HCT116 (cell line): ENCODE data around the gene NXPE2. TPM values are rescaled to one million over a fixed set of nuclear protein-coding genes. Genes with fewer than 3 reads are reported as not detected.

ENCODE experiments used
- ATAC-seq: fragments of 200-7000 bp; cut with Tn5 transposase; 2 replicates; pipeline ENCODE4 v1.9.1; 2020; ENCODE audit warnings: mild to moderate bottlenecking, moderate library complexity
- BruUV-seq: library from RNA; stranded (reverse); fragments of 400-500 nt; replicated peaks from 2 replicates; lab custom pipeline; 2021; lab: Mats Ljungman, UMichigan
- CTCF ChIA-PET: fragments of 300-600 bp; sonication (Branson Sonifier 250); formaldehyde crosslinking; loops from one replicate; lab custom pipeline; 2021; ENCODE audit warnings: antibody characterized with exemption; lab: Charles Lee
- POLR2A ChIA-PET: fragments of 300-600, 350-600 bp; sonication (Branson Sonifier 250); formaldehyde crosslinking; loops from one replicate; lab custom pipeline; 2021; ENCODE audit warnings: antibody characterized with exemption; lab: Charles Lee
- RAD21 ChIA-PET, 2 experiments: fragments of 300-600 bp; sonication (Branson Sonifier 250); formaldehyde crosslinking; loops; one replicate each; lab custom pipeline; 2023; ENCODE audit warnings: low total read pairs in 2 of 2; ENCODE audit not compliant: uncharacterized antibody in 2 of 2, unreplicated experiment in 2 of 2, low non-redundant PET in 1 of 2; lab: Charles Lee
- DNase-seq: peaks from one replicate; pipeline ENCODE4 v3.0.0-alpha.2; 2010; ENCODE audit warnings: low read depth, low spot score
- H2AFZ ChIP-seq: fragments of 200-600 bp; shearing (Covaris generic), sonication (generic); 2 replicates; pipeline ENCODE4 v1.6.1; 2017; ENCODE audit warnings: low read depth, mixed run types, mixed read lengths, antibody characterized with exemption, low read length; ENCODE audit not compliant: poor library complexity, severe bottlenecking
- H3K27ac ChIP-seq: 2 replicates; pipeline ENCODE4 v1.5.1; 2012; ENCODE audit warnings: low read depth, low read length
- H3K27me3 ChIP-seq: fragments of 200-600 bp; sonication (generic); 2 replicates; pipeline ENCODE4 v1.6.1; 2016; ENCODE audit warnings: mixed run types, low read length, mixed read lengths; ENCODE audit not compliant: insufficient read depth
- H3K36me3 ChIP-seq, 2 experiments: fragments of 200-500 bp in 1 of 2; fragments of 200-600 bp in 1 of 2; sonication (Bioruptor generic) in 1 of 2; sonication (generic) in 1 of 2; 2 replicates each; pipeline versions ENCODE4 v1.5.1 to v1.6.1; 2014 to 2016; ENCODE audit warnings: low read length in 2 of 2, inconsistent platforms in 1 of 2, mixed read lengths in 1 of 2, mixed run types in 1 of 2; ENCODE audit not compliant: insufficient read depth in 2 of 2, control insufficient read depth in 1 of 2
- H3K4me1 ChIP-seq, 2 experiments: fragments of 200-600 bp in 1 of 2; sonication (generic) in 1 of 2; 2 replicates each; pipeline versions ENCODE4 v1.5.1 to v1.6.1; 2012 to 2017; ENCODE audit warnings: low read length in 2 of 2, inconsistent platforms in 1 of 2, mild to moderate bottlenecking in 1 of 2, mixed read lengths in 1 of 2, mixed run types in 1 of 2, moderate library complexity in 1 of 2; ENCODE audit not compliant: insufficient read depth in 2 of 2, control insufficient read depth in 1 of 2
- H3K4me2 ChIP-seq: fragments of 200-600 bp; sonication (generic); 2 replicates; pipeline ENCODE4 v1.6.1; 2017; ENCODE audit warnings: mixed run types, low read length, mixed read lengths
- H3K4me3 ChIP-seq, 2 experiments: fragments of 200-600 bp in 1 of 2; sonication (generic) in 1 of 2; replicated peaks in 1 of 2; 2 replicates each; pipeline ENCODE4 v1.5.1; 2011 to 2016; ENCODE audit warnings: low read length in 2 of 2, control low read depth in 1 of 2, low read depth in 1 of 2, mild to moderate bottlenecking in 1 of 2, mixed read lengths in 1 of 2, mixed run types in 1 of 2
- H3K79me2 ChIP-seq: fragments of 200-600 bp; sonication (generic); 2 replicates; pipeline ENCODE4 v1.6.1; 2017; ENCODE audit warnings: mild to moderate bottlenecking, mixed run types, low read length, moderate library complexity, mixed read lengths; ENCODE audit not compliant: insufficient read depth
- H3K9ac ChIP-seq: fragments of 200-600 bp; sonication (generic); 2 replicates; pipeline ENCODE4 v1.6.1; 2016; ENCODE audit warnings: low read length, mixed read lengths
- H3K9me2 ChIP-seq: fragments of 200-600 bp; sonication (generic), shearing (Covaris generic); 2 replicates; pipeline ENCODE4 v1.6.1; 2017; ENCODE audit warnings: mixed run types, mild to moderate bottlenecking, moderate library complexity; ENCODE audit not compliant: insufficient read depth
- H3K9me3 ChIP-seq, 2 experiments: fragments of 200-500 bp in 1 of 2; fragments of 200-600 bp in 1 of 2; sonication (Bioruptor generic) in 1 of 2; sonication (generic) in 1 of 2; 2 replicates each; pipeline ENCODE4 v1.6.1; 2014 to 2017; ENCODE audit warnings: low read length in 2 of 2, mixed read lengths in 2 of 2, inconsistent platforms in 1 of 2, low read depth in 1 of 2, mild to moderate bottlenecking in 1 of 2, mixed run types in 1 of 2, moderate library complexity in 1 of 2; ENCODE audit not compliant: control insufficient read depth in 1 of 2, insufficient read depth in 1 of 2
- H4K20me1 ChIP-seq: fragments of 200-600 bp; sonication (generic), shearing (Covaris generic); 2 replicates; pipeline ENCODE4 v1.6.1; 2017; ENCODE audit warnings: mixed run types, mild to moderate bottlenecking, moderate library complexity; ENCODE audit not compliant: insufficient read depth
- ATF3 ChIP-seq: IDR thresholded peaks from 2 replicates; pipeline ENCODE4 v1.6.1; 2012
- CEBPB ChIP-seq: IDR thresholded peaks from 2 replicates; pipeline ENCODE4 v1.6.1; 2012; ENCODE audit warnings: low read depth
- EGR1 ChIP-seq: IDR thresholded peaks from 2 replicates; pipeline ENCODE4 v1.6.1; 2012; ENCODE audit warnings: low read depth
- ELF1 ChIP-seq: IDR thresholded peaks from 2 replicates; pipeline ENCODE4 v1.6.1; 2012; ENCODE audit warnings: low read depth, borderline replicate concordance
- EZH2 ChIP-seq: fragments of 200-600 bp; sonication (generic); IDR thresholded peaks from 2 replicates; pipeline ENCODE4 v1.6.1; 2017; ENCODE audit warnings: antibody characterized with exemption, mixed run types
- FOSL1 ChIP-seq: IDR thresholded peaks from 2 replicates; pipeline ENCODE4 v1.6.1; 2012; ENCODE audit warnings: low read depth
- POLR2A ChIP-seq: IDR thresholded peaks from 2 replicates; pipeline ENCODE4 v1.7.0; 2011; ENCODE audit warnings: borderline replicate concordance; ENCODE audit not compliant: insufficient read depth, insufficient read length; ENCODE audit errors: extremely low read depth
- POLR2AphosphoS5 ChIP-seq: IDR thresholded peaks from 2 replicates; pipeline ENCODE4 v1.6.1; 2011; ENCODE audit warnings: mild to moderate bottlenecking, low read depth, low read length, moderate library complexity
- RAD21 ChIP-seq: IDR thresholded peaks from 2 replicates; pipeline ENCODE4 v1.6.1; 2012; ENCODE audit warnings: low read depth, mild to moderate bottlenecking
- REST ChIP-seq: IDR thresholded peaks from 2 replicates; pipeline ENCODE4 v1.6.1; 2012; ENCODE audit warnings: low read depth
- SIN3A ChIP-seq: IDR thresholded peaks from 2 replicates; pipeline ENCODE4 v1.6.1; 2012; ENCODE audit warnings: low read depth
- SP1 ChIP-seq: IDR thresholded peaks from 2 replicates; pipeline ENCODE4 v1.6.1; 2012; ENCODE audit warnings: low read depth
- YY1 ChIP-seq: IDR thresholded peaks from 2 replicates; pipeline ENCODE4 v1.6.1; 2011; ENCODE audit warnings: low read length, low read depth, moderate library complexity, mild to moderate bottlenecking; ENCODE audit not compliant: insufficient replicate concordance; ENCODE audit errors: extremely low read depth
- ZFX ChIP-seq: fragments of 450-650 bp; IDR thresholded peaks from 2 replicates; pipeline ENCODE4 v1.6.1; 2017
- ZNF274 ChIP-seq: fragments of 200-500 bp; sonication (Bioruptor generic); IDR thresholded peaks from 2 replicates; pipeline ENCODE4 v1.6.1; 2014; ENCODE audit warnings: mild to moderate bottlenecking, low read depth, low read length, inconsistent platforms
- intact Hi-C: fragments of 100-400 bp; cut with micrococcal nuclease; formaldehyde crosslinking; loops from 2 replicates; pipeline ENCODE4 v1.10.0; 2022
- total RNA-seq: library from RNA; stranded (reverse); gene quantifications from one replicate; pipeline ENCODE4 v1.2.1, GENCODE V29; 2021; ENCODE audit not compliant: unreplicated experiment

Gene NXPE2
- total RNA-seq, 1 experiment from 2014 or later = not detected

GRCh38 chr11:114709960-114710359 lies 31.6 kb downstream of the NXPE2 start:
- Histone ChIP-seq H3K36me3 (no peaks in the 10 kb centered on the region), H3K9me3 (no peaks in the 10 kb centered on the region; a peak in 1 of 4 replicates), H4K20me1 (no peaks in the 10 kb centered on the region), H3K9me2 (no peaks in the 10 kb centered on the region), H2AFZ (no peak overlapping the region), H3K27me3 (no peaks in the 10 kb centered on the region), H3K27ac (no peak overlapping the region), H3K9ac (no peak overlapping the region), H3K4me1 (no peaks in the 10 kb centered on the region), H3K4me3 (no peak overlapping the region), H3K4me2 (no peak overlapping the region), H3K79me2 (no peaks in the 10 kb centered on the region)
- intact Hi-C loops = no loop called here
- TF ChIP-seq SP1 (no peak), POLR2A (no peak), RAD21 (no peak), ATF3 (no peak), CEBPB (no peak), ELF1 (no peak), SIN3A (no peak), EGR1 (no peak)
- no TSS peak for BruUV-seq
- RAD21 ChIA-PET = no interaction called here
- DNase-seq (no peak), ATAC-seq (no peak)
- CTCF ChIA-PET = no interaction called here
- POLR2A ChIA-PET = no interaction called here

- ChIA-PET CTCF (no interaction called here), RAD21 (no interaction called here), POLR2A (no interaction called here)
- DNase-seq (no peak), ATAC-seq (no peak)
- Histone ChIP-seq H3K9ac (no peak overlapping the region), H3K36me3 (no peaks in the 10 kb centered on the region), H3K9me3 (no peaks in the 10 kb centered on the region; a peak in 1 of 4 replicates), H3K9me2 (no peaks in the 10 kb centered on the region), H3K27ac (no peak overlapping the region), H3K4me1 (no peaks in the 10 kb centered on the region), H3K4me3 (no peak overlapping the region), H3K27me3 (no peaks in the 10 kb centered on the region), H3K79me2 (no peaks in the 10 kb centered on the region), H4K20me1 (no peaks in the 10 kb centered on the region), H3K4me2 (no peak overlapping the region), H2AFZ (no peak overlapping the region)
- BruUV-seq = no TSS peak
- TF ChIP-seq YY1 (no peak), ELF1 (no peak), FOSL1 (no peak), POLR2AphosphoS5 (no peak), ZFX (no peak), EZH2 (no peak), REST (no peak), ZNF274 (no peak), CEBPB (no peak)
- intact Hi-C loops = no loop called here
These were observed 35.4 kb downstream of the NXPE2 start for GRCh38 chr11:114713756-114714155.
